PC-3 (cell line): ENCODE data around the gene COPS3. TPM values are rescaled to one million over a fixed set of nuclear protein-coding genes. Genes with fewer than 3 reads are reported as not detected.

ENCODE experiments used
- ATAC-seq: fragments of 200-7000 bp; cut with Tn5 transposase; 2 replicates; pipeline ENCODE4 v1.9.1; 2020; ENCODE audit warnings: mild to moderate bottlenecking, moderate library complexity
- BruUV-seq: library from RNA; stranded (reverse); fragments of 400-500 nt; replicated peaks from 2 replicates; lab custom pipeline; 2021; lab: Mats Ljungman, UMichigan
- CTCF ChIA-PET: fragments of 300-600 bp; sonication (Branson Sonifier 250); formaldehyde crosslinking; loops from one replicate; lab custom pipeline; 2022; ENCODE audit warnings: antibody characterized with exemption; lab: Charles Lee
- POLR2A ChIA-PET: fragments of 300-600 bp; sonication (Branson Sonifier 250); formaldehyde crosslinking; loops from one replicate; lab custom pipeline; 2022; ENCODE audit warnings: antibody characterized with exemption; ENCODE audit not compliant: unreplicated experiment; lab: Charles Lee
- DNase-seq: peaks from one replicate; pipeline ENCODE4 v3.0.0-alpha.2; 2015
- H2AFZ ChIP-seq: fragments of 300-600 bp; sonication (generic); 2 replicates; pipeline ENCODE4 v1.6.0; 2016; ENCODE audit warnings: antibody characterized with exemption, low read length
- H3F3A ChIP-seq: fragments of 300-600 bp; sonication (generic); one replicate; pipeline ENCODE4 v1.6.0; 2017; ENCODE audit warnings: antibody characterized with exemption, low read length, control low read depth, mild to moderate bottlenecking; ENCODE audit not compliant: unreplicated experiment
- H3K27ac ChIP-seq: fragments of 300-600 bp; sonication (generic); 2 replicates; pipeline ENCODE4 v1.5.1; 2016; ENCODE audit warnings: mild to moderate bottlenecking, low read length
- H3K27me3 ChIP-seq: fragments of 300-600 bp; sonication (generic); 2 replicates; pipeline ENCODE4 v1.6.1; 2016; ENCODE audit warnings: low read length, mixed read lengths
- H3K36me3 ChIP-seq: fragments of 300-600 bp; sonication (generic); 2 replicates; pipeline ENCODE4 v1.6.1; 2016; ENCODE audit warnings: low read depth, mixed run types, low read length, mixed read lengths
- H3K4me1 ChIP-seq: fragments of 300-600 bp; sonication (generic); 2 replicates; pipeline ENCODE4 v1.5.1; 2016; ENCODE audit warnings: low read length; ENCODE audit not compliant: insufficient read depth
- H3K4me2 ChIP-seq: fragments of 300-600 bp; sonication (generic); 2 replicates; pipeline ENCODE4 v1.6.0; 2016; ENCODE audit warnings: low read length
- H3K4me3 ChIP-seq: fragments of 300-600 bp; sonication (generic); 2 replicates; pipeline ENCODE4 v1.5.1; 2016; ENCODE audit warnings: mild to moderate bottlenecking, low read length, mixed read lengths
- H3K79me2 ChIP-seq: fragments of 300-600 bp; sonication (generic); 2 replicates; pipeline ENCODE4 v1.6.1; 2017; ENCODE audit warnings: low read length, mixed read lengths
- H3K9ac ChIP-seq: fragments of 300-600 bp; sonication (generic); 2 replicates; pipeline ENCODE4 v1.6.0; 2016; ENCODE audit warnings: mild to moderate bottlenecking, low read length
- H3K9me2 ChIP-seq: fragments of 300-600 bp; sonication (generic); replicated peaks from 2 replicates; pipeline ENCODE4 v1.6.1; 2016; ENCODE audit warnings: mixed run types, low read length, mixed read lengths
- H3K9me3 ChIP-seq: fragments of 300-600 bp; sonication (generic); 2 replicates; pipeline ENCODE4 v1.6.1; 2016; ENCODE audit warnings: low read length, mixed read lengths
- H4K20me1 ChIP-seq: fragments of 300-600 bp; sonication (generic); 2 replicates; pipeline ENCODE4 v1.6.1; 2016; ENCODE audit warnings: low read length, mixed read lengths
- CTCF ChIP-seq: fragments of 300-600 bp; sonication (generic); conservative IDR thresholded peaks from 2 replicates; pipeline ENCODE4 v1.5.1; 2017; ENCODE audit warnings: antibody characterized with exemption, low read depth, mild to moderate bottlenecking, low read length
- EZH2 ChIP-seq: fragments of 300-600 bp; sonication (generic); IDR thresholded peaks from one replicate; pipeline ENCODE4 v1.6.1; 2017; ENCODE audit warnings: antibody characterized with exemption, mild to moderate bottlenecking, low read length; ENCODE audit not compliant: unreplicated experiment
- EZH2phosphoT487 ChIP-seq: fragments of 300-600 bp; sonication (generic); IDR thresholded peaks from 2 replicates; pipeline ENCODE4 v1.6.1; 2018; ENCODE audit warnings: mild to moderate bottlenecking, antibody characterized with exemption, low read length, borderline replicate concordance
- intact Hi-C: fragments of 100-400 bp; cut with micrococcal nuclease; formaldehyde crosslinking; loops from 2 replicates; pipeline ENCODE4 v1.9.0; 2023
- total RNA-seq: library from RNA; depleted of rRNA; stranded (reverse); fragments of >200 nt; gene quantifications from 2 replicates; pipeline ENCODE4 v1.2.3, GENCODE V29; 2014

COPS3 gene
- total RNA-seq, 1 experiment from 2014 or later: 205 TPM

GRCh38 chr17:17204041-17204591 is 76.9 kb downstream of the COPS3 start:
- intact Hi-C loops: no loop called here
- Histone ChIP-seq H3K27me3 (no peaks in the 10 kb centered on the region), H3K36me3 (peaks cover 8% of the 10 kb centered on the region; the same call in 1 of the 2 replicates), H3K27ac (no peak overlapping the region), H3F3A (peaks cover 16% of the 10 kb centered on the region), H3K9me2 (no peaks in the 10 kb centered on the region), H3K9me3 (no peaks in the 10 kb centered on the region), H2AFZ (no peak overlapping the region), H4K20me1 (no peaks in the 10 kb centered on the region), H3K4me3 (peak overlapping the region; percentile 72), H3K79me2 (peaks cover 36% of the 10 kb centered on the region), H3K4me2 (peak overlapping the region; percentile 99), H3K4me1 (peaks cover 25% of the 10 kb centered on the region), H3K9ac (peak overlapping the region; percentile 66; the same call in 1 of the 2 replicates)
- no TSS peak for BruUV-seq
- TF ChIP-seq EZH2 (no peak), CTCF (no peak), EZH2phosphoT487 (no peak)
- POLR2A ChIA-PET: no interaction called here
- CTCF ChIA-PET: no interaction called here
- ATAC-seq: no peak
- DNase-seq: no peak

GRCh38 chr17:17203173-17203730 is 77.8 kb downstream of the COPS3 start:
- ChIA-PET CTCF (no interaction called here), POLR2A (no interaction called here)
- ATAC-seq (no peak), DNase-seq (no peak)
- Histone ChIP-seq H3K4me1 (peaks cover 25% of the 10 kb centered on the region), H3K9me3 (no peaks in the 10 kb centered on the region), H3K79me2 (peaks cover 36% of the 10 kb centered on the region), H3K9me2 (no peaks in the 10 kb centered on the region), H3K4me3 (no peak overlapping the region; the same call in 1 of the 2 replicates), H3K9ac (no peak overlapping the region), H4K20me1 (no peaks in the 10 kb centered on the region), H3F3A (peaks cover 13% of the 10 kb centered on the region), H3K27ac (no peak overlapping the region), H3K4me2 (peak overlapping the region; percentile 99), H3K27me3 (no peaks in the 10 kb centered on the region), H2AFZ (no peak overlapping the region), H3K36me3 (peaks cover 8% of the 10 kb centered on the region; the same call in 1 of the 2 replicates)
- BruUV-seq: no TSS peak
- TF ChIP-seq CTCF (no peak), EZH2phosphoT487 (no peak), EZH2 (no peak)
- intact Hi-C loops: no loop called here

- ChIA-PET POLR2A (interaction anchor here (0.5 kb wide), 1 partner anchor 80 kb away, joined by 6 read pairs; no protein-coding TSS in a partner anchor), CTCF (no interaction called here)
- ATAC-seq (no peak), DNase-seq (no peak)
- H3K27me3 ChIP-seq: no peaks in the 10 kb centered on the region
- peaks cover 25% of the 10 kb centered on the region for H3K4me1 ChIP-seq
- H3K4me3 ChIP-seq: no peak overlapping the region
- no peaks in the 10 kb centered on the region for H3K9me3 ChIP-seq
- H3K9me2 ChIP-seq: no peaks in the 10 kb centered on the region
- no peak overlapping the region for H3K27ac ChIP-seq
- no peak overlapping the region for H2AFZ ChIP-seq
- no peaks in the 10 kb centered on the region for H4K20me1 ChIP-seq
- no peak overlapping the region for H3K9ac ChIP-seq
- peaks cover 36% of the 10 kb centered on the region for H3K79me2 ChIP-seq
- intact Hi-C loops: no loop called here
- TF ChIP-seq CTCF (no peak), EZH2phosphoT487 (no peak), EZH2 (no peak)
- H3K4me2 ChIP-seq: no peak overlapping the region
- H3K36me3 ChIP-seq: peaks cover 8% of the 10 kb centered on the region; the same call in 1 of the 2 replicates
- BruUV-seq: no TSS peak
- peaks cover 3% of the 10 kb centered on the region for H3F3A ChIP-seq
Measured at GRCh38 chr17:17201907-17202306, 79.1 kb downstream of the COPS3 start.
